GM23338 (cell line): ENCODE measurements around the gene PRSS57.

ENCODE experiments used
- CREB1 ChIP-seq: fragments of 250-450 bp; sonication (Bioruptor Pico); IDR thresholded peaks from 2 replicates; pipeline ENCODE4 v1.5.0; 2020; ENCODE audit warnings: low read depth, mild to moderate bottlenecking, moderate library complexity
- ETS1 ChIP-seq: IDR thresholded peaks from 2 replicates; pipeline ENCODE4 v1.6.1; 2016; ENCODE audit warnings: antibody characterized with exemption
- EZH2 ChIP-seq: fragments of 200-600 bp; sonication (generic); IDR thresholded peaks from one replicate; pipeline ENCODE4 v1.8.0; 2017; ENCODE audit warnings: antibody characterized with exemption, mild to moderate bottlenecking, low read depth; ENCODE audit not compliant: unreplicated experiment
- EZH2phosphoT487 ChIP-seq: fragments of 200-600 bp; sonication (generic); IDR thresholded peaks from one replicate; pipeline ENCODE4 v1.8.1; 2018; ENCODE audit warnings: antibody characterized with exemption; ENCODE audit not compliant: unreplicated experiment
- JUNB ChIP-seq: IDR thresholded peaks from one replicate; pipeline ENCODE4 v1.6.1; 2016; ENCODE audit warnings: antibody characterized with exemption; ENCODE audit not compliant: unreplicated experiment
- NANOG ChIP-seq: IDR thresholded peaks from 2 replicates; pipeline ENCODE4 v1.6.1; 2016; ENCODE audit warnings: antibody characterized with exemption, borderline replicate concordance
- POLR2AphosphoS5 ChIP-seq: IDR thresholded peaks from 2 replicates; pipeline ENCODE4 v1.6.1; 2016; ENCODE audit warnings: antibody characterized with exemption, low read depth
- REST ChIP-seq: IDR thresholded peaks from one replicate; pipeline ENCODE4 v1.6.1; 2018; ENCODE audit warnings: antibody characterized with exemption; ENCODE audit not compliant: unreplicated experiment
- STAT1 ChIP-seq: IDR thresholded peaks from one replicate; pipeline ENCODE4 v1.6.1; 2016; ENCODE audit warnings: antibody characterized with exemption; ENCODE audit not compliant: unreplicated experiment
- ZNF114 ChIP-seq: fragments of 250-450 bp; sonication (Bioruptor Pico); IDR thresholded peaks from 2 replicates; pipeline ENCODE4 v1.5.0; 2020; ENCODE audit warnings: mild to moderate bottlenecking, moderate library complexity
- ZNF331 ChIP-seq: fragments of 250-450 bp; sonication (Bioruptor Pico); IDR thresholded peaks from 2 replicates; pipeline ENCODE4 v1.5.0; 2020; ENCODE audit warnings: low read depth, mild to moderate bottlenecking, moderate library complexity
- TF ChIP-seq, protein P1 (sequence below), 2 experiments: fragments of 200-600 bp in 1 of 2; sonication (generic) in 1 of 2; conservative IDR thresholded peaks; 2 replicates each; pipeline versions ENCODE4 v1.5.1 to v1.6.1; 2016 to 2017; ENCODE audit warnings: antibody characterized with exemption in 2 of 2, low read depth in 2 of 2, mild to moderate bottlenecking in 2 of 2, moderate library complexity in 1 of 2
- TF ChIP-seq, protein P2 (sequence below): fragments of 250-450 bp; sonication (Bioruptor Pico); IDR thresholded peaks from 2 replicates; pipeline ENCODE4 v1.5.0; 2020; ENCODE audit warnings: mild to moderate bottlenecking, moderate library complexity

DNA sequence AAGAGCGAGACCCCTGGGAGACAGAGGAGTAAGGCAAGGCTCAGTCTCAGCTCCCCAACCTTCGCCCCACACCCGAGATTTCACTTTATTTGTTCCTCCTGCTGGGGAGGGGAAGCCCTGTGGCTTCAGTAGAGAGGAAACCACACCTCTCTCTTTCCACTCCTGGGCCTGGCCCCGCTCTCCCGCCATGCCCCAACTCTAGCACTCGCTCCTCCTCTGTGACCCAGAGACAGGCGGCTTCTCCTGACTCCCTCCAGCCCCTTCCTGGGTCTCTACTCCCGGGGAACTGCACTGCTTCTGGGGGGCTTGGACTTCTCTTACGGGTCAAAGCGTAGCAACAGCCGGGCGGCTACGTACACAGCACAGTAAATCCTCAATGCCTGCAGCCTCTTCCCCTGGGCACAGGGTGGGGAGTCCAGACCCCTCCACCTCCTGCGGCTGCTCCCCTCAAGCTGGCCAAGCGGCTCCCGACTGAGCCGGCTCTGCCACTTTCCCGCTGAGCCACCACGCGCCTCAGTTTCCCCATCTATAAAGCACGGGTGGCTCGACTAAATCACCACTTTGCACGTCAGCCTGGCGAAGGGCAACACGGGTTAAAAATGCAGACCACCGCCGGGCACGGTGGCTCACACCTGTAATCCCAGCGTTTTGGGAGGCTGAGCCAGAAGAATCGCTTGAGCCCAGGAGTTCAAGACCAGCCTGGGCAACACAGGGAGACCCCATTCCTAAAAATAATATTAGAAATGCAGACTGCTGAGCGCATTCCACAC lies 33.6 kb downstream of the PRSS57 start:
- TF ChIP-seq EZH2phosphoT487 = no peak
- TF ChIP-seq REST = no peak
- no peak for TF ChIP-seq POLR2AphosphoS5
- no peak for TF ChIP-seq CREB1 (CRISPR knock-in tag)
- no peak for TF ChIP-seq EZH2
- TF ChIP-seq, protein P1, sequence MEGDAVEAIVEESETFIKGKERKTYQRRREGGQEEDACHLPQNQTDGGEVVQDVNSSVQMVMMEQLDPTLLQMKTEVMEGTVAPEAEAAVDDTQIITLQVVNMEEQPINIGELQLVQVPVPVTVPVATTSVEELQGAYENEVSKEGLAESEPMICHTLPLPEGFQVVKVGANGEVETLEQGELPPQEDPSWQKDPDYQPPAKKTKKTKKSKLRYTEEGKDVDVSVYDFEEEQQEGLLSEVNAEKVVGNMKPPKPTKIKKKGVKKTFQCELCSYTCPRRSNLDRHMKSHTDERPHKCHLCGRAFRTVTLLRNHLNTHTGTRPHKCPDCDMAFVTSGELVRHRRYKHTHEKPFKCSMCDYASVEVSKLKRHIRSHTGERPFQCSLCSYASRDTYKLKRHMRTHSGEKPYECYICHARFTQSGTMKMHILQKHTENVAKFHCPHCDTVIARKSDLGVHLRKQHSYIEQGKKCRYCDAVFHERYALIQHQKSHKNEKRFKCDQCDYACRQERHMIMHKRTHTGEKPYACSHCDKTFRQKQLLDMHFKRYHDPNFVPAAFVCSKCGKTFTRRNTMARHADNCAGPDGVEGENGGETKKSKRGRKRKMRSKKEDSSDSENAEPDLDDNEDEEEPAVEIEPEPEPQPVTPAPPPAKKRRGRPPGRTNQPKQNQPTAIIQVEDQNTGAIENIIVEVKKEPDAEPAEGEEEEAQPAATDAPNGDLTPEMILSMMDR (conservative IDR thresholded peaks at IDR 0.05; ENCODE audit: low read depth in 2 of 2) = no peak
- no peak for TF ChIP-seq STAT1
- no peak for TF ChIP-seq ZNF114 (CRISPR knock-in tag)
- TF ChIP-seq NANOG = no peak
- TF ChIP-seq, protein P2, sequence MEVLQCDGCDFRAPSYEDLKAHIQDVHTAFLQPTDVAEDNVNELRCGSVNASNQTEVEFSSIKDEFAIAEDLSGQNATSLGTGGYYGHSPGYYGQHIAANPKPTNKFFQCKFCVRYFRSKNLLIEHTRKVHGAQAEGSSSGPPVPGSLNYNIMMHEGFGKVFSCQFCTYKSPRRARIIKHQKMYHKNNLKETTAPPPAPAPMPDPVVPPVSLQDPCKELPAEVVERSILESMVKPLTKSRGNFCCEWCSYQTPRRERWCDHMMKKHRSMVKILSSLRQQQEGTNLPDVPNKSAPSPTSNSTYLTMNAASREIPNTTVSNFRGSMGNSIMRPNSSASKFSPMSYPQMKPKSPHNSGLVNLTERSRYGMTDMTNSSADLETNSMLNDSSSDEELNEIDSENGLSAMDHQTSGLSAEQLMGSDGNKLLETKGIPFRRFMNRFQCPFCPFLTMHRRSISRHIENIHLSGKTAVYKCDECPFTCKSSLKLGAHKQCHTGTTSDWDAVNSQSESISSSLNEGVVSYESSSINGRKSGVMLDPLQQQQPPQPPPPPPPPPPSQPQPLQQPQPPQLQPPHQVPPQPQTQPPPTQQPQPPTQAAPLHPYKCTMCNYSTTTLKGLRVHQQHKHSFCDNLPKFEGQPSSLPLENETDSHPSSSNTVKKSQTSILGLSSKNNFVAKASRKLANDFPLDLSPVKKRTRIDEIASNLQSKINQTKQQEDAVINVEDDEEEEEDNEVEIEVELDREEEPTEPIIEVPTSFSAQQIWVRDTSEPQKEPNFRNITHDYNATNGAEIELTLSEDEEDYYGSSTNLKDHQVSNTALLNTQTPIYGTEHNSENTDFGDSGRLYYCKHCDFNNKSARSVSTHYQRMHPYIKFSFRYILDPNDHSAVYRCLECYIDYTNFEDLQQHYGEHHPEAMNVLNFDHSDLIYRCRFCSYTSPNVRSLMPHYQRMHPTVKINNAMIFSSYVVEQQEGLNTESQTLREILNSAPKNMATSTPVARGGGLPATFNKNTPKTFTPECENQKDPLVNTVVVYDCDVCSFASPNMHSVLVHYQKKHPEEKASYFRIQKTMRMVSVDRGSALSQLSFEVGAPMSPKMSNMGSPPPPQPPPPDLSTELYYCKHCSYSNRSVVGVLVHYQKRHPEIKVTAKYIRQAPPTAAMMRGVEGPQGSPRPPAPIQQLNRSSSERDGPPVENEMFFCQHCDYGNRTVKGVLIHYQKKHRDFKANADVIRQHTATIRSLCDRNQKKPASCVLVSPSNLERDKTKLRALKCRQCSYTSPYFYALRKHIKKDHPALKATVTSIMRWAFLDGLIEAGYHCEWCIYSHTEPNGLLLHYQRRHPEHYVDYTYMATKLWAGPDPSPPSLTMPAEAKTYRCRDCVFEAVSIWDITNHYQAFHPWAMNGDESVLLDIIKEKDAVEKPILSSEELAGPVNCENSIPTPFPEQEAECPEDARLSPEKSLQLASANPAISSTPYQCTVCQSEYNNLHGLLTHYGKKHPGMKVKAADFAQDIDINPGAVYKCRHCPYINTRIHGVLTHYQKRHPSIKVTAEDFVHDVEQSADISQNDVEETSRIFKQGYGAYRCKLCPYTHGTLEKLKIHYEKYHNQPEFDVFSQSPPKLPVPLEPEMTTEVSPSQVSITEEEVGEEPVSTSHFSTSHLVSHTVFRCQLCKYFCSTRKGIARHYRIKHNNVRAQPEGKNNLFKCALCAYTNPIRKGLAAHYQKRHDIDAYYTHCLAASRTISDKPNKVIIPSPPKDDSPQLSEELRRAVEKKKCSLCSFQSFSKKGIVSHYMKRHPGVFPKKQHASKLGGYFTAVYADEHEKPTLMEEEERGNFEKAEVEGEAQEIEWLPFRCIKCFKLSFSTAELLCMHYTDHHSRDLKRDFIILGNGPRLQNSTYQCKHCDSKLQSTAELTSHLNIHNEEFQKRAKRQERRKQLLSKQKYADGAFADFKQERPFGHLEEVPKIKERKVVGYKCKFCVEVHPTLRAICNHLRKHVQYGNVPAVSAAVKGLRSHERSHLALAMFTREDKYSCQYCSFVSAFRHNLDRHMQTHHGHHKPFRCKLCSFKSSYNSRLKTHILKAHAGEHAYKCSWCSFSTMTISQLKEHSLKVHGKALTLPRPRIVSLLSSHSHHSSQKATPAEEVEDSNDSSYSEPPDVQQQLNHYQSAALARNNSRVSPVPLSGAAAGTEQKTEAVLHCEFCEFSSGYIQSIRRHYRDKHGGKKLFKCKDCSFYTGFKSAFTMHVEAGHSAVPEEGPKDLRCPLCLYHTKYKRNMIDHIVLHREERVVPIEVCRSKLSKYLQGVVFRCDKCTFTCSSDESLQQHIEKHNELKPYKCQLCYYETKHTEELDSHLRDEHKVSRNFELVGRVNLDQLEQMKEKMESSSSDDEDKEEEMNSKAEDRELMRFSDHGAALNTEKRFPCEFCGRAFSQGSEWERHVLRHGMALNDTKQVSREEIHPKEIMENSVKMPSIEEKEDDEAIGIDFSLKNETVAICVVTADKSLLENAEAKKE = no peak
- no peak for TF ChIP-seq ZNF331 (CRISPR knock-in tag)
- TF ChIP-seq JUNB = no peak
- TF ChIP-seq ETS1 = no peak
